ENCODE data around the gene ITIH4.

DNA sequence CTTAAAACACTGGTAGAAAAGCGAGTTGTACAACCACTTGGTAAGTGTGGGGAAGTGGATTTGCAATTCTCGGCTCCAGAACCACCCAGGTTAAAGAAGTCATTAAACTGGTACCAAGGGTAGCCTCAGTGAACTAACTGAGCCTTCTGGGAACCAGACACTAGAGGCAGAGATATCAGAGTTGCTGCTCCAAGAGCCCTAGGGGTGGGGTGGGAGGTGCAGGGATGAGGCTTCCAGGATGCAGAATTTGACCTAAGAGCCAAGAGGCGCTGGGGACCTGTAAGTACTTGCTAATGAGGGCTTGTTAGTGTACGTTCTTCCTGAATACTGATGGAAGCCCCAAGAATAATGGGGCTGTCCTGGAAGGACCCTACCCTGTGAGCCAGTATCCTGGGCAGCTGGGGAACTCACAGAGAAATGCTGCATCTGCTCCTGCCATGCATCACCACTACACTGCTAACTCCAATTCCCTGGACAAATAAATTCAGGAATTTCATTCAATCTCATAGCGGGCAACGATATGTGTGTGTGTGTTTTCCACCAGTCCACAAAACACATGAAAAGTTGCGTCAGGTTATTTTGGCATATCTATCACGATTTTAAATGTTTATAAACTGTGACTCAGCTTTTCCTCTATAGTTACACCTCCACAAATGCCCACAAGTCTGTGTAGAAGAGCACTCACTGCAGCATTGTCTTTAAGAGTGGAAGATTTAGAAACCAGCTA, 43.1 kb upstream of the ITIH4 start:
- TF ChIP-seq, protein P1, sequence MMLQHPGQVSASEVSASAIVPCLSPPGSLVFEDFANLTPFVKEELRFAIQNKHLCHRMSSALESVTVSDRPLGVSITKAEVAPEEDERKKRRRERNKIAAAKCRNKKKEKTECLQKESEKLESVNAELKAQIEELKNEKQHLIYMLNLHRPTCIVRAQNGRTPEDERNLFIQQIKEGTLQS (CRISPR knock-in tag; conservative IDR thresholded peaks at IDR 0.05) = no peak
- no peak for TF ChIP-seq NR2C2 (CRISPR knock-in tag; IDR thresholded peaks at IDR 0.05)
